ENCODE measurements around the gene KCNAB1. TPM values are rescaled to one million over a fixed set of nuclear protein-coding genes. Genes with fewer than 3 reads are reported as not detected.

KCNAB1 gene
- total and polyA plus RNA-seq, 2 of the 8 experiments (the other 6 are each of a cell fraction or from before 2014, with no cell fraction given): 0.51 to 2.3 TPM

DNA sequence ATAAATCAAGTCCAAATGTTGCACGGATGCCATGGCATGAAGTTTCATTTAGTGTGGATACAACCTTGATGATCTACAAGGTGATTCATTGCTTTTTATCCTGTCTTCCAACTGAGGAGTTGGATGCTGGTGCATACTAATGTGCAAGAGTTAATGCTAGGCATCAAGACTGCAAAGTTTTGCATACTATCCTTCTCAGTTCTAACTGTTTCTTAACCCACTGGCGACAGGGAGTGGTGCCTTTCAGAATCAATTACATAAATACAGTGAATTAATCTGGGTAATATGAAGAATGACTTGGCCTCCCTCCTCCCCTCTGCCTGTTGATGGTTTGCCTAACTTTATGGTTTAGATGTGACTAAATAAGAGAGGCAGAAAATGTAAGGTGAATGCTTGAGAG is 43.5 kb downstream of the KCNAB1 start (continued):
- TF ChIP-seq, protein P1, sequence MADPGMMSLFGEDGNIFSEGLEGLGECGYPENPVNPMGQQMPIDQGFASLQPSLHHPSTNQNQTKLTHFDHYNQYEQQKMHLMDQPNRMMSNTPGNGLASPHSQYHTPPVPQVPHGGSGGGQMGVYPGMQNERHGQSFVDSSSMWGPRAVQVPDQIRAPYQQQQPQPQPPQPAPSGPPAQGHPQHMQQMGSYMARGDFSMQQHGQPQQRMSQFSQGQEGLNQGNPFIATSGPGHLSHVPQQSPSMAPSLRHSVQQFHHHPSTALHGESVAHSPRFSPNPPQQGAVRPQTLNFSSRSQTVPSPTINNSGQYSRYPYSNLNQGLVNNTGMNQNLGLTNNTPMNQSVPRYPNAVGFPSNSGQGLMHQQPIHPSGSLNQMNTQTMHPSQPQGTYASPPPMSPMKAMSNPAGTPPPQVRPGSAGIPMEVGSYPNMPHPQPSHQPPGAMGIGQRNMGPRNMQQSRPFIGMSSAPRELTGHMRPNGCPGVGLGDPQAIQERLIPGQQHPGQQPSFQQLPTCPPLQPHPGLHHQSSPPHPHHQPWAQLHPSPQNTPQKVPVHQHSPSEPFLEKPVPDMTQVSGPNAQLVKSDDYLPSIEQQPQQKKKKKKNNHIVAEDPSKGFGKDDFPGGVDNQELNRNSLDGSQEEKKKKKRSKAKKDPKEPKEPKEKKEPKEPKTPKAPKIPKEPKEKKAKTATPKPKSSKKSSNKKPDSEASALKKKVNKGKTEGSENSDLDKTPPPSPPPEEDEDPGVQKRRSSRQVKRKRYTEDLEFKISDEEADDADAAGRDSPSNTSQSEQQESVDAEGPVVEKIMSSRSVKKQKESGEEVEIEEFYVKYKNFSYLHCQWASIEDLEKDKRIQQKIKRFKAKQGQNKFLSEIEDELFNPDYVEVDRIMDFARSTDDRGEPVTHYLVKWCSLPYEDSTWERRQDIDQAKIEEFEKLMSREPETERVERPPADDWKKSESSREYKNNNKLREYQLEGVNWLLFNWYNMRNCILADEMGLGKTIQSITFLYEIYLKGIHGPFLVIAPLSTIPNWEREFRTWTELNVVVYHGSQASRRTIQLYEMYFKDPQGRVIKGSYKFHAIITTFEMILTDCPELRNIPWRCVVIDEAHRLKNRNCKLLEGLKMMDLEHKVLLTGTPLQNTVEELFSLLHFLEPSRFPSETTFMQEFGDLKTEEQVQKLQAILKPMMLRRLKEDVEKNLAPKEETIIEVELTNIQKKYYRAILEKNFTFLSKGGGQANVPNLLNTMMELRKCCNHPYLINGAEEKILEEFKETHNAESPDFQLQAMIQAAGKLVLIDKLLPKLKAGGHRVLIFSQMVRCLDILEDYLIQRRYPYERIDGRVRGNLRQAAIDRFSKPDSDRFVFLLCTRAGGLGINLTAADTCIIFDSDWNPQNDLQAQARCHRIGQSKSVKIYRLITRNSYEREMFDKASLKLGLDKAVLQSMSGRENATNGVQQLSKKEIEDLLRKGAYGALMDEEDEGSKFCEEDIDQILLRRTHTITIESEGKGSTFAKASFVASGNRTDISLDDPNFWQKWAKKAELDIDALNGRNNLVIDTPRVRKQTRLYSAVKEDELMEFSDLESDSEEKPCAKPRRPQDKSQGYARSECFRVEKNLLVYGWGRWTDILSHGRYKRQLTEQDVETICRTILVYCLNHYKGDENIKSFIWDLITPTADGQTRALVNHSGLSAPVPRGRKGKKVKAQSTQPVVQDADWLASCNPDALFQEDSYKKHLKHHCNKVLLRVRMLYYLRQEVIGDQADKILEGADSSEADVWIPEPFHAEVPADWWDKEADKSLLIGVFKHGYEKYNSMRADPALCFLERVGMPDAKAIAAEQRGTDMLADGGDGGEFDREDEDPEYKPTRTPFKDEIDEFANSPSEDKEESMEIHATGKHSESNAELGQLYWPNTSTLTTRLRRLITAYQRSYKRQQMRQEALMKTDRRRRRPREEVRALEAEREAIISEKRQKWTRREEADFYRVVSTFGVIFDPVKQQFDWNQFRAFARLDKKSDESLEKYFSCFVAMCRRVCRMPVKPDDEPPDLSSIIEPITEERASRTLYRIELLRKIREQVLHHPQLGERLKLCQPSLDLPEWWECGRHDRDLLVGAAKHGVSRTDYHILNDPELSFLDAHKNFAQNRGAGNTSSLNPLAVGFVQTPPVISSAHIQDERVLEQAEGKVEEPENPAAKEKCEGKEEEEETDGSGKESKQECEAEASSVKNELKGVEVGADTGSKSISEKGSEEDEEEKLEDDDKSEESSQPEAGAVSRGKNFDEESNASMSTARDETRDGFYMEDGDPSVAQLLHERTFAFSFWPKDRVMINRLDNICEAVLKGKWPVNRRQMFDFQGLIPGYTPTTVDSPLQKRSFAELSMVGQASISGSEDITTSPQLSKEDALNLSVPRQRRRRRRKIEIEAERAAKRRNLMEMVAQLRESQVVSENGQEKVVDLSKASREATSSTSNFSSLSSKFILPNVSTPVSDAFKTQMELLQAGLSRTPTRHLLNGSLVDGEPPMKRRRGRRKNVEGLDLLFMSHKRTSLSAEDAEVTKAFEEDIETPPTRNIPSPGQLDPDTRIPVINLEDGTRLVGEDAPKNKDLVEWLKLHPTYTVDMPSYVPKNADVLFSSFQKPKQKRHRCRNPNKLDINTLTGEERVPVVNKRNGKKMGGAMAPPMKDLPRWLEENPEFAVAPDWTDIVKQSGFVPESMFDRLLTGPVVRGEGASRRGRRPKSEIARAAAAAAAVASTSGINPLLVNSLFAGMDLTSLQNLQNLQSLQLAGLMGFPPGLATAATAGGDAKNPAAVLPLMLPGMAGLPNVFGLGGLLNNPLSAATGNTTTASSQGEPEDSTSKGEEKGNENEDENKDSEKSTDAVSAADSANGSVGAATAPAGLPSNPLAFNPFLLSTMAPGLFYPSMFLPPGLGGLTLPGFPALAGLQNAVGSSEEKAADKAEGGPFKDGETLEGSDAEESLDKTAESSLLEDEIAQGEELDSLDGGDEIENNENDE (IDR thresholded peaks at IDR 0.05; ENCODE audit: insufficient replicate concordance, low read length): no peak
- TF ChIP-seq CHD2 (IDR thresholded peaks at IDR 0.05; ENCODE audit: low read length): no peak
- no peak for TF ChIP-seq RBBP5 (IDR thresholded peaks at IDR 0.05; ENCODE audit: borderline replicate concordance, low read depth, low read length)
- no peak for TF ChIP-seq TAF7 (optimal IDR thresholded peaks at IDR 0.05; ENCODE audit: borderline replicate concordance, low read depth, low read length)
- TF ChIP-seq SUZ12 (IDR thresholded peaks at IDR 0.05; ENCODE audit: low read length): no peak
- TF ChIP-seq HDAC6 (IDR thresholded peaks at IDR 0.05; ENCODE audit: low read depth, low read length): no peak

Measured in H1 (cell line).